Endothelial cell of umbilical vein (primary cell): ENCODE data around the gene BIRC3. TPM values are rescaled to one million over a fixed set of nuclear protein-coding genes. Genes with fewer than 3 reads are reported as not detected.

ENCODE experiments used
- BruUV-seq: library from RNA; stranded (reverse); fragments of 400-500 nt; replicated peaks from 2 replicates; lab custom pipeline; 2021; lab: Mats Ljungman, UMichigan
- CTCF ChIA-PET: fragments of 300-600, 350-600 bp; sonication (Branson Sonifier 250); formaldehyde crosslinking; loops from one replicate; lab custom pipeline; 2021; ENCODE audit warnings: antibody characterized with exemption, inconsistent platforms; lab: Charles Lee
- POLR2A ChIA-PET: fragments of 300-600, 350-600 bp; sonication (Branson Sonifier 250); formaldehyde crosslinking; loops from one replicate; lab custom pipeline; 2021; ENCODE audit warnings: antibody characterized with exemption, inconsistent platforms; lab: Charles Lee
- DNase-seq: peaks from one replicate; pipeline ENCODE4 v3.0.0-alpha.2; 2011; ENCODE audit warnings: low read depth, low spot score
- FAIRE-seq: peaks from 2 replicates; lab custom pipeline; 2011; peaks lifted over from hg19 to GRCh38; lab: Jason Lieb, UNC
- H2AFZ ChIP-seq: 2 replicates; pipeline ENCODE4 v1.6.0; 2012; ENCODE audit warnings: low read depth, low read length, control low read depth, inconsistent platforms
- H3K27ac ChIP-seq: 2 replicates; pipeline ENCODE4 v1.5.1; 2011; ENCODE audit warnings: low read depth, mild to moderate bottlenecking, control low read depth, low read length, moderate library complexity; ENCODE audit not compliant: insufficient read depth
- H3K27me3 ChIP-seq, 2 experiments: 2 replicates each; pipeline versions ENCODE4 v1.6.0 to v1.6.1; 2011; ENCODE audit warnings: low read length in 2 of 2, mixed read lengths in 1 of 2; ENCODE audit not compliant: control insufficient read depth in 2 of 2, insufficient read depth in 2 of 2
- H3K36me3 ChIP-seq, 2 experiments: 2 replicates in 1 of 2; 3 replicates in 1 of 2; pipeline ENCODE4 v1.5.1; 2011; ENCODE audit warnings: low read length in 2 of 2, mild to moderate bottlenecking in 1 of 2, moderate library complexity in 1 of 2; ENCODE audit not compliant: control insufficient read depth in 2 of 2, insufficient read depth in 2 of 2; ENCODE audit errors: extremely low read depth in 1 of 2
- H3K4me1 ChIP-seq: 3 replicates; pipeline ENCODE4 v1.5.1; 2011; ENCODE audit warnings: mild to moderate bottlenecking, low read length; ENCODE audit not compliant: control insufficient read depth, insufficient read depth; ENCODE audit errors: extremely low read depth
- H3K4me2 ChIP-seq: 2 replicates; pipeline ENCODE4 v1.6.1; 2011; ENCODE audit warnings: low read length, control low read depth, mixed read lengths; ENCODE audit not compliant: insufficient read depth
- H3K4me3 ChIP-seq, 3 experiments: fragments of 200-600 bp in 1 of 3; sonication (generic), shearing (Covaris generic) in 1 of 3; replicated peaks in 1 of 3; 2 replicates each; pipeline ENCODE4 v1.5.1; 2011 to 2016; ENCODE audit warnings: control low read depth in 3 of 3, low read length in 3 of 3, mild to moderate bottlenecking in 2 of 3, inconsistent platforms in 1 of 3, low read depth in 1 of 3, moderate library complexity in 1 of 3; ENCODE audit not compliant: insufficient read depth in 1 of 3
- H3K79me2 ChIP-seq: 2 replicates; pipeline ENCODE4 v1.6.0; 2012; ENCODE audit warnings: low read length, inconsistent platforms; ENCODE audit not compliant: control insufficient read depth, insufficient read depth
- H3K9ac ChIP-seq: replicated peaks from 2 replicates; pipeline ENCODE3; 2011; ENCODE audit warnings: low read length, control low read depth; ENCODE audit not compliant: insufficient read depth; ENCODE audit errors: extremely low read depth
- H3K9me1 ChIP-seq: replicated peaks from 3 replicates; pipeline ENCODE4 v1.6.0; 2011; ENCODE audit warnings: mild to moderate bottlenecking, low read length; ENCODE audit not compliant: control insufficient read depth, insufficient read depth; ENCODE audit errors: extremely low read depth
- H3K9me3 ChIP-seq: replicated peaks from 2 replicates; pipeline ENCODE4 v1.5.1; 2012; ENCODE audit warnings: low read length, inconsistent platforms; ENCODE audit not compliant: control insufficient read depth, insufficient read depth
- H4K20me1 ChIP-seq: replicated peaks from 2 replicates; pipeline ENCODE3; 2011; ENCODE audit warnings: mild to moderate bottlenecking, low read length; ENCODE audit not compliant: control insufficient read depth, insufficient read depth; ENCODE audit errors: extremely low read depth
- FOS ChIP-seq: IDR thresholded peaks from 2 replicates; pipeline ENCODE4 v1.6.1; 2011; ENCODE audit warnings: mild to moderate bottlenecking, low read length, moderate library complexity, borderline replicate concordance; ENCODE audit not compliant: insufficient read depth
- MAX ChIP-seq: IDR thresholded peaks from 2 replicates; pipeline ENCODE4 v1.6.1; 2011; ENCODE audit not compliant: insufficient read depth, insufficient read length
- POLR2A ChIP-seq: IDR thresholded peaks from 2 replicates; pipeline ENCODE4 v1.6.1; 2012; ENCODE audit warnings: low read depth, mild to moderate bottlenecking, control low read depth, low read length
- dilution Hi-C: fragments of 300-500 bp; cut with MboI; formaldehyde crosslinking; loops from one replicate; pipeline ENCODE4 v1.15.0; 2019; ENCODE audit warnings: low sequenced_read_pairs; ENCODE audit not compliant: extremely low pct_ligation_motif_present
- intact Hi-C: fragments of 100-400 bp; cut with micrococcal nuclease; formaldehyde crosslinking; loops from one replicate; pipeline ENCODE4 v1.10.0; 2022
- polyA plus RNA-seq, 4 experiments: library from polyadenylated mRNA; depleted of rRNA in 3 of 4; stranded (reverse) in 3 of 4; unstranded in 1 of 4; fragments of >200 nt; gene quantifications; 2 replicates each; pipeline versions ENCODE4 v1.2.1 to v1.2.3, GENCODE V29; 2011 to 2012; ENCODE audit warnings: missing spikeins in 1 of 4
- total RNA-seq: library from RNA; stranded (reverse); gene quantifications from 2 replicates; pipeline ENCODE4 v1.2.3, GENCODE V29; 2021
- TF ChIP-seq, protein P1 (sequence below), 2 donors: IDR thresholded peaks; 1 replicate in 1 of 2; 2 replicates in 1 of 2; pipeline ENCODE4 v1.5.1; 2011; ENCODE audit warnings: low read length in 2 of 2, mild to moderate bottlenecking in 2 of 2, moderate library complexity in 2 of 2, control low read depth in 1 of 2, inconsistent platforms in 1 of 2, low read depth in 1 of 2; ENCODE audit not compliant: insufficient read depth in 1 of 2; ENCODE audit errors: extremely low read depth in 1 of 2

Gene BIRC3
- total and polyA plus RNA-seq, 2 donors (not counting 3 experiments of a cell fraction or from before 2014, with no cell fraction given): 0.28 to 1.4 TPM

DNA sequence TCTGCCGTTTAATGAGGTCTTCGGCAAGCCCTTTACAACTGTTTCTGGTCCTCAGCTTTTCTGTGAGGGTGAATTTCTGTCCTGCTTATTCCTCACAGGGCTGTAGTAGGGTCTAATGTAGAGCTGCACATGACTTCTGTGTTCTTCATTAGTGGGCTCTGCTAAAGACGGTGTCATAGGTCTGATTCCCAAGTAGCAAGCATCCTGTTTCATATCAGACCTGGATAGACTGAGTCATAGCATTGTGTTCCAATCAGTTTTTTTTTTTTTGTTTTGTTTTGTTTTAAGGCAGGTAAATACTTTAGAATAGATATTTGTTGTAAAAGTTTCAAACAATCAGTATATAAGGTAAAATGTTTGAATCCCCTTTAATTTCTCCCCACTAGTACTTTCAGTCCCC lies 65.1 kb downstream of the BIRC3 start:
- H3K9ac ChIP-seq: no peak overlapping the region
- POLR2A ChIA-PET: no interaction called here
- H3K27me3 ChIP-seq: no peaks in the 10 kb centered on the region
- peak; percentile 18 for TF ChIP-seq FOS
- TF ChIP-seq, protein P1, sequence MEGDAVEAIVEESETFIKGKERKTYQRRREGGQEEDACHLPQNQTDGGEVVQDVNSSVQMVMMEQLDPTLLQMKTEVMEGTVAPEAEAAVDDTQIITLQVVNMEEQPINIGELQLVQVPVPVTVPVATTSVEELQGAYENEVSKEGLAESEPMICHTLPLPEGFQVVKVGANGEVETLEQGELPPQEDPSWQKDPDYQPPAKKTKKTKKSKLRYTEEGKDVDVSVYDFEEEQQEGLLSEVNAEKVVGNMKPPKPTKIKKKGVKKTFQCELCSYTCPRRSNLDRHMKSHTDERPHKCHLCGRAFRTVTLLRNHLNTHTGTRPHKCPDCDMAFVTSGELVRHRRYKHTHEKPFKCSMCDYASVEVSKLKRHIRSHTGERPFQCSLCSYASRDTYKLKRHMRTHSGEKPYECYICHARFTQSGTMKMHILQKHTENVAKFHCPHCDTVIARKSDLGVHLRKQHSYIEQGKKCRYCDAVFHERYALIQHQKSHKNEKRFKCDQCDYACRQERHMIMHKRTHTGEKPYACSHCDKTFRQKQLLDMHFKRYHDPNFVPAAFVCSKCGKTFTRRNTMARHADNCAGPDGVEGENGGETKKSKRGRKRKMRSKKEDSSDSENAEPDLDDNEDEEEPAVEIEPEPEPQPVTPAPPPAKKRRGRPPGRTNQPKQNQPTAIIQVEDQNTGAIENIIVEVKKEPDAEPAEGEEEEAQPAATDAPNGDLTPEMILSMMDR (IDR thresholded peaks at IDR 0.05; ENCODE audit: extremely low read depth in 1 of 2, insufficient read depth in 1 of 2, low read depth in 1 of 2, low read length in 2 of 2): no peak
- intact Hi-C loops: no loop called here
- H3K4me3 ChIP-seq: no peak overlapping the region
- peaks cover 2 to 8% of the 10 kb centered on the region in 2 experiments for H3K36me3 ChIP-seq
- H3K4me1 ChIP-seq: peaks cover 41% of the 10 kb centered on the region
- DNase-seq (peak; percentile 80), FAIRE-seq (peak; percentile 38)
- BruUV-seq: no TSS peak
- CTCF ChIA-PET: interaction anchor here (0.6 to 2.0 kb wide), 4 partner anchors 8 to 40 kb away, joined by 3 to 15 read pairs (median 5); no protein-coding TSS in a partner anchor
- H3K27ac ChIP-seq: no peak overlapping the region
- H3K9me1 ChIP-seq: no peaks in the 10 kb centered on the region
- dilution Hi-C loops: no loop called here
- no peaks in the 10 kb centered on the region for H3K9me3 ChIP-seq
- H3K4me2 ChIP-seq: no peak overlapping the region
- H3K79me2 ChIP-seq: peaks cover 1% of the 10 kb centered on the region
- no peaks in the 10 kb centered on the region for H4K20me1 ChIP-seq
- H2AFZ ChIP-seq: no peak overlapping the region

- Histone ChIP-seq H3K27ac (no peak overlapping the region), H3K27me3 (no peaks in the 10 kb centered on the region), H3K36me3 (peaks cover 6 to 8% of the 10 kb centered on the region in 2 experiments), H2AFZ (no peak overlapping the region), H3K9me3 (no peaks in the 10 kb centered on the region), H3K9ac (no peak overlapping the region), H3K9me1 (no peaks in the 10 kb centered on the region), H3K79me2 (peaks cover 1% of the 10 kb centered on the region), H3K4me1 (peaks cover 41% of the 10 kb centered on the region), H3K4me2 (peak overlapping the region; percentile 53), H4K20me1 (no peaks in the 10 kb centered on the region), H3K4me3 (no peak overlapping the region)
- peak; percentile 52 for TF ChIP-seq POLR2A
- TF ChIP-seq MAX: no peak
- no TSS peak for BruUV-seq
- intact Hi-C loops: loop anchor here (2.0 kb wide), 1 partner anchor 37 kb away; the partner anchor contains the start of gene BIRC2
- POLR2A ChIA-PET: no interaction called here
- dilution Hi-C loops: no loop called here
- DNase-seq (peak; percentile 83), FAIRE-seq (peak; percentile 67)
- CTCF ChIA-PET: interaction anchor here (1.1 to 1.6 kb wide), 3 partner anchors 8 to 282 kb away, joined by 3 to 4 read pairs (median 3); no protein-coding TSS in a partner anchor
Observed at GRCh38 chr11:102383839-102384238, 66.6 kb downstream of the BIRC3 start.
